Erythroblast (primary cell): Measurements from ENCODE around the gene MTF2.

Experiments
- GATA1 ChIP-seq: IDR thresholded peaks from 2 replicates; pipeline ENCODE4 v1.6.1; 2011; ENCODE audit warnings: low read depth, mild to moderate bottlenecking, control low read depth, low read length, moderate library complexity
- POLR2A ChIP-seq: IDR thresholded peaks from 2 replicates; pipeline ENCODE4 v1.6.1; 2011; ENCODE audit warnings: mild to moderate bottlenecking, low read length

GRCh38 chr1:93113127-93113526 lies 34.0 kb downstream of the MTF2 start:
- TF ChIP-seq POLR2A (no peak), GATA1 (no peak)
